Testis (tissue), 2 donors: ENCODE data around the gene CALML6.

Experiments used
- POLR2A ChIP-seq: fragments of 450-650 bp; IDR thresholded peaks from one replicate; pipeline ENCODE4 v1.6.1; 2017; ENCODE audit warnings: antibody characterized with exemption, mild to moderate bottlenecking, moderate library complexity
- TF ChIP-seq, protein P1 (sequence below), 3 experiments: fragments of 450-650 bp in 2 of 3; fragments of 200-600 bp in 1 of 3; sonication (generic) in 1 of 3; IDR thresholded peaks; one replicate each; pipeline ENCODE4 v1.5.1; 2016 to 2019; ENCODE audit warnings: antibody characterized with exemption in 3 of 3, mild to moderate bottlenecking in 2 of 3, moderate library complexity in 1 of 3

DNA sequence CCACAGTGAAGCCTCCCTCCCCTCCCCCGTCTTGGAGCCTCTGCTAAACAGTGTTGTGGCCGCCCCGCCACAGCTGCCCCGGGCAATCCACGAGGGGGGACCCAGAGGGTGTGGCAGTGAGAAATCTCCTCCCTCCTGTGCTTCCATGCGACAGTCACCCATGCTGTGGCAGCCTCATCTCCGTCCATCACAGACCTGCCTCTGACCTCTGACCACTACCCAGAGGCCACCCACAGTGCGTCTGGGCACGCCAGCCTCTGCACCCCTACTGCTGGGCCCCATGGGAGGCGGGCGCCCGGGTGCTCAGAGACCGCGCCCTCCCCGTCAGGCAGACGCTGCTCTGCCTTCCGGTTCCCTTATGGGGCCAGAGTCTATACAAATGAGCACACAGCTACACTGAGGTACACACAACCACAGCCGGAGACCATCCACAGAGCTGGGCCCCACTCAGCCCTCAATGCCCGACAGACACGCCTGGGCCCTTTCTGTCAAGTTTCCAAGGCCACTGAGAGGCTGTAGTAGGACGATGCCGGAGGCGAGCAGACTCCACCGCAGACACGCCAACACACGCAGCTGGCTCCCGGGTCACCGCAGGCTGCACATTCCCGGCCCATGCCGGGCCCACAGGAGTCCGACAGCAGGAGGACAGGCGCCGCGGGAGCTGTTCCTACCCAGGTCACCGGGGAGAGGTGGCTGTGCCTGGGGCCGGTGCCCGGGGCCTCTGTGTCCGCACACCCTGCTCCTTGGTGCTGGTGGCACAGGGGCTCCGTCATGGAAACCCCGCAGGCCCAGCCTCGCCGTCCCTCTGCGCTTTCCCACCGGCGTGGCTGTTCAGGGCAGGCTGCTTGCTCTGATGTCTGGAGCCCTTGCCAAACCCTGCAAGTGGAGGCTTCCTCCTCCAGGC, 27.9 kb downstream of the CALML6 start:
- TF ChIP-seq, protein P1, sequence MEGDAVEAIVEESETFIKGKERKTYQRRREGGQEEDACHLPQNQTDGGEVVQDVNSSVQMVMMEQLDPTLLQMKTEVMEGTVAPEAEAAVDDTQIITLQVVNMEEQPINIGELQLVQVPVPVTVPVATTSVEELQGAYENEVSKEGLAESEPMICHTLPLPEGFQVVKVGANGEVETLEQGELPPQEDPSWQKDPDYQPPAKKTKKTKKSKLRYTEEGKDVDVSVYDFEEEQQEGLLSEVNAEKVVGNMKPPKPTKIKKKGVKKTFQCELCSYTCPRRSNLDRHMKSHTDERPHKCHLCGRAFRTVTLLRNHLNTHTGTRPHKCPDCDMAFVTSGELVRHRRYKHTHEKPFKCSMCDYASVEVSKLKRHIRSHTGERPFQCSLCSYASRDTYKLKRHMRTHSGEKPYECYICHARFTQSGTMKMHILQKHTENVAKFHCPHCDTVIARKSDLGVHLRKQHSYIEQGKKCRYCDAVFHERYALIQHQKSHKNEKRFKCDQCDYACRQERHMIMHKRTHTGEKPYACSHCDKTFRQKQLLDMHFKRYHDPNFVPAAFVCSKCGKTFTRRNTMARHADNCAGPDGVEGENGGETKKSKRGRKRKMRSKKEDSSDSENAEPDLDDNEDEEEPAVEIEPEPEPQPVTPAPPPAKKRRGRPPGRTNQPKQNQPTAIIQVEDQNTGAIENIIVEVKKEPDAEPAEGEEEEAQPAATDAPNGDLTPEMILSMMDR (IDR thresholded peaks at IDR 0.05): no peak
- TF ChIP-seq POLR2A: no peak
